MCF 10A (cell line): ENCODE data around the gene SIGLEC7. TPM values are rescaled to one million over a fixed set of nuclear protein-coding genes. Genes with fewer than 3 reads are reported as not detected.

ENCODE experiments used
- BruUV-seq: library from RNA; stranded (reverse); fragments of 400-500 nt; replicated peaks from 2 replicates; lab custom pipeline; 2021; lab: Mats Ljungman, UMichigan
- CTCF ChIA-PET: fragments of 300-600 bp; sonication (Branson Sonifier 250); formaldehyde crosslinking; extraction: SDS; loops from one replicate; lab custom pipeline; 2021; ENCODE audit warnings: antibody characterized with exemption, inconsistent platforms; lab: Yijun Ruan, JAX
- POLR2A ChIA-PET: fragments of 300-600, 350-650 bp; sonication (Branson Sonifier 250); formaldehyde crosslinking; extraction: SDS; loops from one replicate; lab custom pipeline; 2020; ENCODE audit warnings: antibody characterized with exemption, inconsistent platforms; lab: Yijun Ruan, JAX
- DNase-seq: peaks from one replicate; pipeline ENCODE4 v3.0.0-alpha.2; 2018; ENCODE audit not compliant: unreplicated experiment
- H3K27ac Mint-ChIP-seq: one replicate; pipeline ENCODE4 v1.8.0; 2022; ENCODE audit warnings: mild to moderate bottlenecking, low read depth, mixed read lengths; ENCODE audit not compliant: unreplicated experiment
- H3K27me3 Mint-ChIP-seq: one replicate; pipeline ENCODE4 v1.8.0; 2022; ENCODE audit warnings: mixed read lengths; ENCODE audit not compliant: insufficient read depth, unreplicated experiment
- H3K36me3 Mint-ChIP-seq: one replicate; pipeline ENCODE4 v1.8.0; 2022; ENCODE audit warnings: mild to moderate bottlenecking, moderate library complexity, mixed read lengths; ENCODE audit not compliant: insufficient read depth, unreplicated experiment
- H3K4me1 Mint-ChIP-seq: one replicate; pipeline ENCODE4 v1.8.0; 2022; ENCODE audit warnings: mixed read lengths; ENCODE audit not compliant: insufficient read depth, unreplicated experiment
- H3K4me3 Mint-ChIP-seq: one replicate; pipeline ENCODE4 v1.8.0; 2022; ENCODE audit warnings: mild to moderate bottlenecking, moderate library complexity, mixed read lengths; ENCODE audit not compliant: unreplicated experiment
- H3K9me3 Mint-ChIP-seq: one replicate; pipeline ENCODE4 v1.8.0; 2022; ENCODE audit warnings: mixed read lengths; ENCODE audit not compliant: unreplicated experiment
- CTCF ChIP-seq: fragments of 200-600 bp; IDR thresholded peaks from one replicate; pipeline ENCODE4 v1.8.0; 2022; ENCODE audit warnings: antibody characterized with exemption, mild to moderate bottlenecking; ENCODE audit not compliant: unreplicated experiment
- intact Hi-C: fragments of 100-400 bp; cut with micrococcal nuclease; formaldehyde crosslinking; loops from 2 replicates; pipeline ENCODE4 v1.14.1; 2022
- total RNA-seq: library from RNA; stranded (reverse); gene quantifications from 2 replicates; pipeline ENCODE4 v1.2.3, GENCODE V29; 2022

SIGLEC7 gene
- total RNA-seq, 1 experiment from 2014 or later: not detected

DNA sequence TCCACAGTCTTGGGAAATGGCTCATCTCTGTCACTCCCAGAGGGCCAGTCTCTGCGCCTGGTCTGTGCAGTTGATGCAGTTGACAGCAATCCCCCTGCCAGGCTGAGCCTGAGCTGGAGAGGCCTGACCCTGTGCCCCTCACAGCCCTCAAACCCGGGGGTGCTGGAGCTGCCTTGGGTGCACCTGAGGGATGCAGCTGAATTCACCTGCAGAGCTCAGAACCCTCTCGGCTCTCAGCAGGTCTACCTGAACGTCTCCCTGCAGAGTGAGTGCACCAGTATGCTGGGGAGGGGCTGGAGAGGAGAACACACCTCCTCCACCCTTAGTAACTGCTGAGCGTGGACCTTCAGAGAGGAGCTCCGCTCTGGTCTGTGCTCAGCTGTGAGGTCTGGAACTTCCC, 15.1 kb upstream of the SIGLEC7 start:
- no peak overlapping the region for H3K27ac Mint-ChIP-seq
- no peak overlapping the region for H3K4me3 Mint-ChIP-seq
- no peaks in the 10 kb centered on the region for H3K4me1 Mint-ChIP-seq
- no peaks in the 10 kb centered on the region for H3K27me3 Mint-ChIP-seq
- peaks cover 10% of the 10 kb centered on the region for H3K9me3 Mint-ChIP-seq
- no peak for TF ChIP-seq CTCF
- DNase-seq: no peak
- CTCF ChIA-PET: no interaction called here
- intact Hi-C loops: no loop called here
- no TSS peak for BruUV-seq
- H3K36me3 Mint-ChIP-seq: no peaks in the 10 kb centered on the region
- POLR2A ChIA-PET: no interaction called here

- no TSS peak for BruUV-seq
- CTCF ChIA-PET: no interaction called here
- intact Hi-C loops: no loop called here
- POLR2A ChIA-PET: no interaction called here
- no peak for TF ChIP-seq CTCF
- peaks cover 7% of the 10 kb centered on the region for H3K9me3 Mint-ChIP-seq
- no peak for DNase-seq
- no peaks in the 10 kb centered on the region for H3K4me1 Mint-ChIP-seq
- no peaks in the 10 kb centered on the region for H3K27me3 Mint-ChIP-seq
- no peaks in the 10 kb centered on the region for H3K36me3 Mint-ChIP-seq
- no peak overlapping the region for H3K4me3 Mint-ChIP-seq
- no peak overlapping the region for H3K27ac Mint-ChIP-seq
Observed at GRCh38 chr19:51127755-51128154, 14.3 kb upstream of the SIGLEC7 start.

GRCh38 chr19:51128227-51128626, 13.9 kb upstream of the SIGLEC7 start:
- H3K4me3 Mint-ChIP-seq: no peak overlapping the region
- ChIA-PET CTCF (no interaction called here), POLR2A (no interaction called here)
- H3K4me1 Mint-ChIP-seq: no peaks in the 10 kb centered on the region
- no peaks in the 10 kb centered on the region for H3K27me3 Mint-ChIP-seq
- no peak for TF ChIP-seq CTCF
- H3K9me3 Mint-ChIP-seq: peaks cover 7% of the 10 kb centered on the region
- intact Hi-C loops: no loop called here
- DNase-seq: no peak
- BruUV-seq: no TSS peak
- H3K36me3 Mint-ChIP-seq: no peaks in the 10 kb centered on the region
- H3K27ac Mint-ChIP-seq: no peak overlapping the region

GRCh38 chr19:51129716-51130115, 12.4 kb upstream of the SIGLEC7 start:
- no peak for DNase-seq
- H3K4me1 Mint-ChIP-seq: no peaks in the 10 kb centered on the region
- ChIA-PET CTCF (no interaction called here), POLR2A (no interaction called here)
- no peak overlapping the region for H3K4me3 Mint-ChIP-seq
- H3K9me3 Mint-ChIP-seq: no peaks in the 10 kb centered on the region
- BruUV-seq: no TSS peak
- H3K27me3 Mint-ChIP-seq: no peaks in the 10 kb centered on the region
- H3K27ac Mint-ChIP-seq: no peak overlapping the region
- no peak for TF ChIP-seq CTCF
- H3K36me3 Mint-ChIP-seq: no peaks in the 10 kb centered on the region
- intact Hi-C loops: no loop called here
